Activated CD4-positive, CD25-positive, alpha-beta regulatory T cell treated with anti-CD3 and anti-CD28 coated beads, Interleukin-2, amount 50 U/mL, for 72 hours (primary cell): Measurements from ENCODE around the gene CKMT2.
A peak's percentile ranks its signal among the peaks of the same experiment; 100 is the strongest.

ENCODE experiments used
- DNase-seq: peaks from one replicate; pipeline ENCODE4 v3.0.0; 2021

CKMT2 gene

DNA sequence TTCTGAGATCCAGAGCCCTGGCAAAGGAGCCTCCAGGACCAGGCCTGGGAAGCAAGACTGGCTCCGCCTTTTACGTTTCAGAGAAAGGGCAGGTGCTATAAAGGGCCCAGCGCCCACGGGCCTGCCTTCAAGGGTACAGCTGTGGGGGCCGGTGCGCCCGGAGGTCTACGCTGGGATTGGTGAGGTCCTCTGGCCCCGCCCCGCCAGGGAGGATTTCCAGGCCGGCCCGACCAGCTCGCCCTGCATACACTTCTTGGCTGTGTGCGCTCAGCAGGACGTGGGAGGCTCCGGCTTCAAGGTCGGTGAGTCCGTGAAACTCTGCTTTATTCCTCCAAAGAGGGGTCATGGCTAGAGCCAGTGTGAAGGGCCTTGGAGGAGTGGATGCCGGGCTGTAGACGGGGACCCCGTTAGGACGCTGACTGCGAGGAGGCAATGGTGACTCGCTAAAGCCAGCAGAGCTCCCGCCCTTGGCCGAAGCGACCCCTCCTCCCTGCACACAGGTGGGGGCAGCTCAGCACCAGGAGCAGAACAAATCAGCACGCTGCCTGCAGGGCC is at the start of gene CKMT2:
Gene CKMT2, plus strand, starts transcription at position 243 of the 555 bp plus-strand sequence. CDS start 17,811 bp downstream, outside the sequence.
- no peak for DNase-seq

DNA sequence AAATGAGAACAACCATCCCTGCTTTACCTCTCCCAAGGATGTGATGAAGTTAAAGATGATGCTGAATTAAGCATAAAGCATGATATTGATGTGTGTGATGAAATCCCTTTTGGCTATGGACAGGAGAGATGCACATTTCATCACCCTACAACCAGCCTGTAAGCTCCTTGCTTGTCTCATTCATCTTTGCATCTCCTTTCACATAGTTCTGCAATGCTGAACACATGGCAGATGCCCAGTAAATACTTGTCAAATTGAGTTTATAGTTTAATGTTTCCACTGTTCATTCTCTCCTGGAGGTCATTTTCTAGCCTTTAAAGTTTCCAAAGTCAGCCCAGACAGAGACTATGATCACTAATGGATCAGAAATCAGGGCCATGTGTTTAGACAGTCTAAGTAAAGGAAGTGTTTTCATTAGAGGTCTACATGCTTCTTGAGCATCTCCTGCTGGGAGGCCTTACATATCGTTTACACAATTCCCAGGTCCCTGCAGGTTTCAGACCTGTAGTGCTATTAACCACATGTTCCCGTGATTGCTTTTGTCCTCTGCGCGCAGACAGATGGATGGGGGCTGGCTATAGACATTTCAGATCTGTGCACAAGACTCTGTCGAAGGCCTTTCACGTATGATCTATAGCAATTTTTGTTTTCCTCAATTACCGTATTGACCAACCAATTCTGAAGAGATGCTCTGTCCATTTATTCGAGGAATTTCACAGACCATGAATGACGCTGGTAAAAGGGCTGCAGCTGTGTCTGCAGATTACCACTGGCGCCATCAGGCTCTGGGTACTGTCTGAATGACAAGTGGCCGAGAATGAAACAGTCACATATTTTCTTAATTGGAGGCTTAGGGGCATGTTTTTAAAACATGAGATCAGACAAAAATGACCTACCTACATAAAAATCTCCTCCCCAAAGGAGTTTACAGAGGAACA is 49.0 kb upstream of the CKMT2 start:
- DNase-seq, result no peak

DNA sequence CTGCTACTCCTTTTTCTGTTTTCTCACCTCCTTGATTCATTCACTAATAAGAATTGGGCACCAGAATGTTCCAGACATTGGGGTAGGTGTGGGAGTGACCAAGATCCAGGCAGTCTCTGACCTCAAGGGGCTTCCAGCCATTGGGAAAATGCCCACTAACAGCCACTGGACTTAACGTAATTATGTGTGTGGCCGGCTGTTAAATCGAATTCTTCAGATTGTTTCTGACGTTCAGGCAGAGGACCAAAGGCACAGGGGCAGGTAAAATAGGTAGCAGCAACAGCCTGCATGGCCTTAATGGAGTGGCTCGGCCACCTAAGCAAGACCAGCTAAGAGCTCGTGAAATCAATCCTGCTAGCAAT is 48.4 kb upstream of the CKMT2 start:
- no peak for DNase-seq

DNA sequence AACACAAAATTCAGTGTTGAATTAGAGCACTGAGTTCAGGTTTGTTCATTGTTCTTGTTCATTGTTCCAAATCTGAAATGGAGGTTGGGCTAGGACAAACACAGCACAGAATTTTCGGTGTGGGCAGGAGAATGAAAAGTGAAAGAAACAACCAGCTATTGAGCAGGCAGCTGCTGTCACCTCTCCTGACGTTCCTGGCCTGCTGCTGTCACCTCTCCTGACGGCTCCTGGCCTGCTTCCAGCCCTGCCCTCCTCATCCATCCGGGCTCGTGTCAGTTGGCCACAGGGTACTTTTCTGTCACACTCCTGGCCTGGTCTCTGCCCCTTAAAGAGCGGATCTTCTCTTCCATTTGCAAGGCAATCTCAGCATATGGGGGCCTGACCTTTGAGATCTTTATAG is 45.2 kb upstream of the CKMT2 start:
- DNase-seq, result no peak

DNA sequence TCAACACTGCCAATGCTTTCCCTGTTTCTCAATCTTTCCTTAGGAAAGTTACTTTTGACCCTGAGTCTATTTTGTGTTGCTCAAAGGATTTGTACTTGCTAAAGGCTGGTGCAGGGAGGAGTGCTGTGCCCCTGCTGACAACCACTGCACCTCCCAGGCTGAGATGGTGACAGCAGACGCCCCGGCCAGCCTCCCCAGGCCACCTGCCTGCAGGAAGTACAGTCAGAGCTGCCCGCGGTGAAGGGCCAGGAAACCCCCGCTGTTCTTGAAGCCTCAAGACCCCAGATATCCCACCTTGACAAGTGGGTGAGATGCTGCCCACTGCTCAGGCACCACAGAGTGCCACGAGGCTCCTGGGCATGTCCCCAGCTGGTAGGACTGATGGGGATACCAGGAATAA is 44.2 kb upstream of the CKMT2 start:
- no peak for DNase-seq

DNA sequence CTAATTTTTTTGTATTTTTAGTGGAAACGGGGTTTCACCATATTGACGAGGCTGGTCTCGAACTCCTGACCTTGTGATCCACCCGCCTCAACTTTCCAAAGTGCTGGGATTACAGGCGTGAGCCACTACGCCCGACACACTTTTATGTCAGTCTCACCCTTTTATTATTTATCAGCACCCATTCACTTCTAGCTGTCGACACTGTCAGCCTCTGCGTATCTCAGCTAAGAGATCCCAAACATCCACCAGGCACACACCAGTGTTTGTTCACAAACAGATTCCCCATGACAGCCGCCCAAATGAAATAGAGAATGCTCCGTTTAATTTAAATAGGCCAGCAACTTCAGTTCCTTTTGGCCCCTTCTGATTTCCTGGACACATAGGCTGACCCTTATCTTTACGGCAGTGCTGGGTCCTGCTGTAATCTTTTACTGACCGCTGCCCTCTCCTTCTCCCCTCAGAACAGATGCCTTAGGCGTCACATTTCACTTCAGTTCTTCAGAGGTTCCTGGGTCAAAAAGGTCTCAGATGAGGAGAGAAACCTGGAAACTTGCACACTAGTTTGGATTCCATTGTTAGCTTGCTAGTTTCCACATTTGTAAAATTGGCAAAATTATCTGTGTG is 43.1 kb upstream of the CKMT2 start:
- no peak for DNase-seq

DNA sequence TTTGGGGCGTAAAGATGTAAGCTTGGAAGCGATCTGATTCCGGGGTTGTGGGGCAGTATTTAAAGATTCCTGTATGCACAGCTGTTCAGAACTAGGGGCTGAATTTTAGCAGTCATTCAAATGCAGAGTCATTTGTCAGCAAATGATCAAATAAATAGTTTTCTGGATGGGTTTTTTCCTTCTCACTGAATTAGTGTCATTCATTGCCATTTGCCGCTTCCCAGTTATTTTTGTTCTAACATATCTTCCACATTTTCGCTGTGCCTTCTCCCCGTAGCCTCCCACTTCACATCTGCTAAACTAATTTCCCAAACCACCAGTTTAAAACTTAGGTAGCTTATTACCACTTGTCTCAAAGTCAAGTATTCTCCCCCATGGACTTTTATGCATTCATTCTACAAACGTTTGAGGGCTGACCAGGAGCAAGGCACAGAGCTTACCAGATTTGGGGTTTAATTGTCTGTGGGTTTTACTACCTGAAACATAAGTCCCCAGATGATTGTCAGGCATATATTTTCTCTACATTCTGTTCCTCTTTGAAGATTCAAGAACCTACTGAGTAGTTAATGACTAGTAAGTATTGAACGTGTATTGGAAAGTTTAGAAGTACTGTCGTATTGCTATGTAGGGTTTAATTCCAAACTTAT is 41.3 kb upstream of the CKMT2 start:
- no peak for DNase-seq

DNA sequence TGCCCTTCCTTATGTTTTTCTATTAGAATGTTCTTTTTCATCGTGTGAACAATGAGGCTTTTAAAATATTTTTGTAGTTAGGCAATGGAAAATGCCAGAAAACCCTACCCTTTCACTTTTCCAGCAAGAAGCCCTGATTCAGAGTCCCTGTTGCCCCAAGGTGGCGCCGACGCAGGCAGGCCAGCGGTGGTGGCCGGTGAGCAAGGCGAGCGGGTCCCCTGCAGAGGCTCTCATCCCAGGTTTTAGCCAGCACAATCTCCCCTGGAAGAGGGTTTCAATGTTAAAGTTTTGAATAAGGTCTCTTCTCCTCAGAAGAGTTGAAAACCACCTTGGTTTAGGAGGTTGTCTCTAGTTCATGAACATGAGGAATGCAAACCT is 40.8 kb upstream of the CKMT2 start:
- DNase-seq, result no peak

DNA sequence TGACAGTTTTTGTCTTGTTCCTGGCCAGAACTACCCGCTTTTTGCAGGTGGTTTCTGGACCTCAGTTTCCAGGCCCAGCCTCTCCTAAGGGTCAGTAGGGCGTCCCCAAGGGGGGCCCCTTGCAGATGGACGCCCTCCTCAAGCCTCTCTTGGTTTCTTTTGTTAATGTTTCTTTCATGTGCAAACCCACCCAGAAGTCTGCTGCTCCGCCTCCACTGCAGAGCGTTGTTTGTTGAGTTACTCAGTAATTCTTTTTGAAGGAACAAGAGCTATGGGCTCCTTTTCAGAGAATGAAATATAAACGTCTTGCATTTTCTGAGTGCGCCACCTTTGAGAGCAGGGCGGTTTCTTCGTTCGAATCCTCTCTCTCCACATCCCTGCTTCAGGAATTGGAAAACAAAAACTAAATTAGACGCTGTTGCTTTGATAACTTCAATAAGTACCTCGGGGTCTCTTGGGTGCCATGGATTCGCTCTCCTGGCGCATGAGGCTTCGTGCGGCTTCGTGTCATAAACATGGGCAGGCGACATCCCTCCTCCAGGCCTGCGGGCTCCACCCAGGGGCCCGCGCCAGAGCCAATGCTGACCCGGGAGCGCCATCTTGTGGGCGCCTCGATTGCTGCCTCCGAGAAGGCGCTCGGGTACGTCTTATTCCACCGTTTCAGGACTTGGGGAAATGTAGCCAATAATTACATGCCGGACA is 38.3 kb upstream of the CKMT2 start:
- DNase-seq, result peak; percentile 90

DNA sequence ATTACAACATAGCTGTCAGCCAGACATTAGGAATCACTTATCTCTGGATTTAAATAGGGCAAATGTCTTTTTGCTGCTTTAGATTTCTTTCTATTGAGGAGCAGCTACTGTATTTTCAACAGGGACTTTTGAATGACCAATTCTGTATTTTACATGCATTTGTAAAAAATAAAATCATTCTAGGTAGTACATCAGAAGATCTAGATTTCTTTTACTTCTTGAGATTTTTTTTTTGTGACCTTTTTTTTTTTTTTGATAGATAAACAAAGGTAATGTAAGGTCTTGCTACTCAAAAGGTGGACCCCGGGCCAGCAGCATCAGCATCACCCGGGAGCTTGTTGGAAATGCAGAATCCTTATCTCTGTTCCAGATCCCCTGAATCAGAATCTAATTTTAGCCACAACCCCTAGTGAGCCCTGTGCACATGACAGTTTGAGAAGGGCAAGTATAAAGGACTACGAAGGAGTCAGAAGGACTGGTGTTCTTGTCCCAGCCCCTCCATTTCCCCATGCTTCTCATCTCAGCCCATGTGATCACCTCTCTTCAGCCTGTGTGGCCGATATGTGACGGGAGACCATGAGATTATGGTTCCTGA is 37.7 kb upstream of the CKMT2 start:
- no peak for DNase-seq

DNA sequence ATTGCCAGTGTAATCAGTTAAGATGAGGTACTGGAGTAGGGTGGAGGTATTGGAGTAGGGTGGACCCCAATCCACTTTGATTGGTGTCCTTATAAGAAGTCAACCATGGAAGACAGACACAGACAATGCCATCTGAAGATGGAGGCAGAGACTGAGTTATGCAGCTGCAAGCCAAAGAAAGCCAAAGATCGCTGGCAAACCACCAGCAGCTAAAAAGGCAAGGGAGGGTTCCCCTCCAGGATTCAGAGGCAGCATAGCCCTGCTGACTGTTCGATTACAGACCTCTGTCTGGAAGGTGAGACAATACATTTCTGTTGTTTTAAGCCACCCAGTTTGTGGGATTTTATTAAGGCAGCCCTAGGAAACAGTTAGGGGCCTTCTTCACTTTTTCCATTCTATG is 30.5 kb upstream of the CKMT2 start:
- no peak for DNase-seq

DNA sequence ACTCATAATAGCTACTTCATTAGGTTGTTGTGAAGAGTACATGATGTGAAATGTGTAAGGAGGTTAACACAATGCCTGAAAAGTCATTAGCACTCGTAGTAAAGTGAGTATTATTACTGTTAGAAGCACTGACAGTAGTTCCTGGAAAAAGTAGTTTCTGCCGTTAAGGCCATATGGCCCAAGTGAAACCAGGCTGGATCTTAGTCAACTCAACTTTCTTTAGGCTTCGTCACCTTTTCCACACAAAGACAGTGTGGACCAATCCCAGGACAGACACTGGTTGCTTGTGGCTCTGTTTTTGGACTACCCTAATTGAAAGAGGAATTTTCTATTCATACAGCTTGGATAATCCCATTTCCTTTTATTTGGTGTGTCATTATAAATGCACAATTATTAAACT is 29.4 kb upstream of the CKMT2 start:
- DNase-seq, result no peak

DNA sequence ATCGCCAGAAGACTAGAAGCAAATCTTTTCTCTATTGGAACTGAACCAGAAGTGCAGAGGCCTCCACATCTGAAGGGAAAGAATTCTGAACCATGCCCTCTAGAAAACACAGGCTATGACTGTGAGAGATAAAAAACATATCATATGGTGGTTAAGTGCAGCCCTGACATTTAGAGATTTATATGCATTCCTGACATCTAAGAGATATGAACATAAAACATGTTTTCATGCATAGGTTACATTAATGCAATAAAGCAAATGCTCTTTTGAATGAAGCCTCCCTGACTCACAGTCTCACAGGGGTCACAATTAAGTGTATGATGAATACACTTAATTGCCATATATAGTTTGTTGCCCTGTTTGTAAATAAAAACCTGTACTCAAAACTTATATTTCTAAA is 28.9 kb upstream of the CKMT2 start:
- no peak for DNase-seq

DNA sequence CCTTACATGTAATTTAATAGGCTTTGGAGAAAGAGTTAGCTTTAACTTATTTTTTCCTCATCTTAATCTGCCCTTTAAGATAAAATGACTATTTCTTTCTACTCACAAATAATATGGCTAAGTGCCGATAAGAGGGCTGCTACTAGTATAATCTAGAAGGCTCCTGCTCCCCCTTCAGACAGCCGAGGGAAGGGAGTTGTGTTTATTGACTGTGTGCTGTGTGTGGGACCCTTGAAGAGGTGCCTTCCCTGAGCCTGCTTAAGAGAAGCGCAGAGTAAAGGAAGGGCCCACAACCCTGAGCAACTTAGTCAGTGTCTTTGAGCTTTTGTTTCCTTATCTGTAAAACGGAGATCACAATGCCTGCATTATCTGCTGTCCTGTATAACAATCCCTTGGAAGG is 28.1 kb upstream of the CKMT2 start:
- DNase-seq, result no peak

DNA sequence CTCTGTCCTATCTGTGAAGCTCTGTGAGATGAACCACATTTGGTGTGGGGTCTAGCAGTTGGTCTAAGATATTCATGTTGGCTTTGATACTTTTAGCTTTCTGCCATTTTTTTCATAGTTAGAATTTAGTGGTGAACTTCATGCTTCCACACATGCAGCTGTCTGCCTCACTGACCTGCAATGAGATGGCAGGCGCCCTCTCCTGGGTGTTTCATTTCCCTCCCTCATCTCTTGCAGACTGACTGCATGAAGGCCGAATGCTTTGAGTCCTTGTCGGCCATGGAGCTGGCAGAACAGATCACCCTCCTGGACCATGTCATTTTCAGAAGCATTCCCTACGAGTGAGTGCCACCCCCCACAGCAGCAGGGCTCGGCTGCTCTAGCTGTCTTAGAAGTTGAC is 26.1 kb upstream of the CKMT2 start:
- DNase-seq, result no peak

DNA sequence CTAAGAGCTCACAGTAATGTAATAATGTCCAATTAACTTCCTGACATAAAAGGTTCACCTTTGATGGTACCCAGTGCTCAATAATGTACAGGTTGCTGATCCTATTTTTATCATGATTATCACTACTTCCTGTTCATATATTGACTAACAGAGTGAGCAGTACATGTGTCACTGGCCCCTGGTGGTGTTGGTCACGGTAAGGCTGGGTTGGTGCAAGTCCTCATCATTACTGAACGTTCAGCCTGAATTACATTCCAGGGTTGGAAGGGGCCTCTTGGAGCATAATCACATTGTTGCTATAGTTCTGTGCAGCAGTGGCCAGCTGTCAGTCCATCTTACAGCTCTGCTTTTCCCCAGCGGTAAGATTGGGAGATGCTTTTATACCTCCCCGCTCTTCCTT is 24.2 kb upstream of the CKMT2 start:
- DNase-seq, result no peak

DNA sequence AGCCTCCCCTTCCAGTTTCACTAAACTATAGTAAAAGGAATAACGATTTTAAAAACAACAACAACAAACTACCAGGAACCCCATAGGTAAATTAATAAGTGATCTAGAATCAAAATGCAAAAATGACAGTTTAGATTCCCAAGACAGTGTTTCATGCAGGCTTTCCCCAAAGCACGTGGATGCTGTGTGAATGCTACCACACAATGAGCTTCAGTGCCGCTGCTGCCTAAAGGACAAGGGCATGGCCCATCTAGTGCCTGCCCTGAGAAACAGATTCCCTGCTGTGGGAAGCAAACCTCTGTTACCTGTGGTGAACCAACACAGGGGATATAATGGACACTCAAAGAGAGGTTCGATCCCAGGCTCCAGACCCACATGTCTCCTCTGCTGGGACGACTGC is 23.7 kb upstream of the CKMT2 start:
- DNase-seq, result no peak

DNA sequence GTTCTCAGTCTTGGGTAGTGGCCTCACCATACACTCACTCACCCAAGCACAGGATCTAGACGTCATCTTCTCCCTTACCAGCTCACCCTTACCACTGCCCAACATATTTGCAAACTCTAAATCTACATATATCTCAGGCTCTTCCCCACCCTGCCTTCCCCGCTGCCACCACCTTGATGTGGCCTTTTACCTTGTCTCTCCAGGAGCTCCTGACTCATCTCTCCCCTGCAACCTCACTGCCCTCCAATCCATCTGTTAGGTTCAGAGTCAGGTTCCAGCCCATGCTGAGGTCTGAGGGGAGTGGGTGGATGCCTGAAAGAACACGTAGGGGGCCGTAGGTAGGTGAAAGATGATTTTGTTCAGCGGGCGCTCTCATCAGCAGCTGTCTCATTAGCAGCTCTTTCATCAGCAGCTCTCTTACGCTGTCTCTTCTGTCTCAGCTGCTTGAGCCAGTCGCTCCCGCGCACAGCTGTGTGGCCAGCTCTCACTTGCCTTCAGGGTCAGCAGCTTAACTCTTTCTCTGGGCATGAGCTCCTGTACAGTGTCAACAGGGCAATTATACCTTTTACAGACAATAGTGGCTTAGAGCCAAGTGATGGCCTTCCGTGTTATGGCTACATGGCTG is 23.1 kb upstream of the CKMT2 start:
- no peak for DNase-seq

DNA sequence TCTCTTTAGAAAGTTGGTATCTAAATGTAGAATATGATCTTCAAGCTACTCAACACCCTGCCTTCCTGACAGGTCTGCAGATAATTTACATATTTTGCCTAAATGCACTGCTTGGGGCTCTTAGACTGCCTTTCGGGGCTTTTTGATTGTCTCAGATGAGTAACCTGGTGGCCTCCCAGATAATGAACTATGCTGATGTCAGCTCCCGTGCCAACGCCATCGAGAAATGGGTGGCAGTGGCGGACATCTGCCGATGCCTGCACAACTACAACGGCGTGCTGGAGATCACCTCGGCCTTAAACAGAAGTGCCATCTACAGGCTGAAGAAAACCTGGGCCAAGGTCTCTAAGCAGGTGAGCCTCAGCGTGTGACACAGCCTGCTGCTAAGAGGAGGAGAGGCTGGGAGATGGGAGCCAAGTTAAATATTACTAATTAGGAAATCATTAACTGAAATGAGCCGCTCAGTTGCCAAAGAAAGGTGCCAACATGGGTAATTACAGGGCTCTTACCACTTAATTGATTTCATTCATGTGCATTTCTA is 20.8 kb upstream of the CKMT2 start:
- DNase-seq, result no peak

DNA sequence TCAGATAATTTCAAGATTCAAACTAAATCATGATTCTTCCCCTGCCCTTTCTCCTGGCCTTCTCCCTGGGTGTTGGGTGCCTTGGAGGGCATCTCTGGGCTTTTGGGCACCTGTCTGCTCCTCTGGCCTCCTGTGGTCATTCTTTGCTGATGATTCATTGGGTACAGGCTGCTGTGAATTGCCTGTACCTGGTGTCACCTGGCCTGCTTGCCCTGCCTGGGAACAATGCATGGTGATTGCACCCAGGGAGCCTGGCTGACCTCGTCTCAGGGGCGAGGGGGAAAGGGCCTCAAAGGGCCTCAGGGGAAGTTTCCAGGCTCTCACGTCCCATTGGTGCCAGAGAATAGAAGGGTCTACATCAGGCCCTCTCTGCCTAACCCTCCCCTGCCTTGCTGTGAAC is 20.1 kb upstream of the CKMT2 start:
- no peak for DNase-seq

DNA sequence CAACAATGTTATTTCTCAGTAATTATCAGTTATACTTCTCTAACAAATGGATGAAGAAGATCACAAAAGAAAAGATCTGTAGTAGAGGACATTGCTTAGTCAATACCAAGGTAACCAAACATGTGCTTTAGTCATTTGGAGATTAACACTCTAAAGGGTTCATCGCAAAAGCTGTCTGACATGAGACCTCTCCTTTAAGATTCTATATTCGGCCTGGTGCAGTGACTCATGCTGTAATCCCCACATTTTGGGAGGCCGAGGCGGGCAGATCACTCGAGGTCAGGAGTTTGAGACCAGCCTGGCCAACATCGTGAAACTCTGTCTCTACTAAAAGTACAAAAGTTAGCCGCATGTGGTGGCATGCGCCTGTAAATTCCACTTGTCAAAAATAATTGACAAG is 18.3 kb upstream of the CKMT2 start:
- no peak for DNase-seq

DNA sequence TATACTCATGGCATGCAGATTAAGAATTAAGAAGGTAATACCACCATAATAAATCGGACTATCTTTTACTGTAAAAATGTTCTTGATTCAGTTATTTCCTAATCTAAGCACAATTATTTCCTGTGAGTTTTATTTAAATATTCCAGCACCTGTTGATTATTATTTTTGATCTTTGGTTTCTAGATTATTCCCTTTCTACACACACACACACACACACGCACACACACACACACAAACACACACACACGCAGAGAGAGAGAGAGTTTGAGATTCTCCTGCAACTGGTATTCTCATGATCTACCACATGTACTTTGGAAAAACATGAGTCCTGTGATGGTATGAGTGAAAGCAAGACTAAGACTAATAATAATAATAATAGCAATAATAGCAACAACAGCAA is 17.0 kb upstream of the CKMT2 start:
- no peak for DNase-seq
